Fibroblast of lung (primary cell): ENCODE measurements around the gene CASP5.

Experiments used
- CTCF ChIP-seq, 2 donors: IDR thresholded peaks in 1 of 2; conservative IDR thresholded peaks in 1 of 2; 1 replicate in 1 of 2; 2 replicates in 1 of 2; pipeline ENCODE4 v1.5.1; 2011 to 2012; ENCODE audit warnings: low read length in 2 of 2, control low read depth in 1 of 2, inconsistent platforms in 1 of 2, low read depth in 1 of 2, mild to moderate bottlenecking in 1 of 2
- EZH2 ChIP-seq: IDR thresholded peaks from 2 replicates; pipeline ENCODE4 v1.5.1; 2012; ENCODE audit warnings: low read length, control low read depth, mild to moderate bottlenecking; ENCODE audit errors: missing control alignments

- TF ChIP-seq CTCF (conservative IDR thresholded peaks at IDR 0.05 in 1 of 2, IDR thresholded peaks at IDR 0.05 in 1 of 2; ENCODE audit: low read depth in 1 of 2, low read length in 2 of 2) = no peak
- no peak for TF ChIP-seq EZH2
Observed at GRCh38 chr11:105045676-105046296, 22.8 kb upstream of the CASP5 start.
